Measurements from ENCODE around the gene ZBTB20. TPM values are rescaled to one million over a fixed set of nuclear protein-coding genes. Genes with fewer than 3 reads are reported as not detected.
A peak's percentile ranks its signal among the peaks of the same experiment; 100 is the strongest.

The ZBTB20 gene
- total RNA-seq, 1 experiment from 2014 or later: 10.7 TPM

- BruUV-seq (replicated peaks): TSS peak; percentile 44
- peak overlapping the region; percentile 52 for H3K27ac Mint-ChIP-seq (ENCODE audit: low read depth, unreplicated experiment)
- TF ChIP-seq CTCF (IDR thresholded peaks at IDR 0.05; ENCODE audit: unreplicated experiment): no peak
- intact Hi-C loops (cut with micrococcal nuclease): loop anchor here (5.0 kb wide), 1 partner anchor 48 kb away; the partner anchor contains the start of gene ZBTB20
- no peaks in the 10 kb centered on the region for H3K36me3 Mint-ChIP-seq (ENCODE audit: insufficient read depth, unreplicated experiment)
- peaks cover 19% of the 10 kb centered on the region for H3K4me1 Mint-ChIP-seq (ENCODE audit: insufficient read depth, unreplicated experiment)
- H3K27me3 Mint-ChIP-seq (ENCODE audit: insufficient read depth, unreplicated experiment): no peaks in the 10 kb centered on the region
- peak overlapping the region; percentile 68 for H3K4me3 Mint-ChIP-seq (ENCODE audit: unreplicated experiment)
- ChIA-PET CTCF (interaction anchor here (0.6 to 3.2 kb wide), 8 partner anchors 7 to 928 kb away, joined by 3 to 31 read pairs (median 4); no protein-coding TSS in a partner anchor), POLR2A (interaction anchor here (0.6 to 4.5 kb wide), 9 partner anchors 9 to 732 kb away, joined by 3 to 49 read pairs (median 4); partner anchors contain the start of gene ZBTB20)
- DNase-seq (ENCODE audit: unreplicated experiment): no peak
- no peaks in the 10 kb centered on the region for H3K9me3 Mint-ChIP-seq (ENCODE audit: unreplicated experiment)
These were observed 47.7 kb downstream of the ZBTB20 start for GRCh38 chr3:115099134-115099985.

- TF ChIP-seq CTCF (IDR thresholded peaks at IDR 0.05; ENCODE audit: unreplicated experiment): no peak
- DNase-seq (ENCODE audit: unreplicated experiment): no peak
- H3K9me3 Mint-ChIP-seq (ENCODE audit: unreplicated experiment): no peaks in the 10 kb centered on the region
- intact Hi-C loops (cut with micrococcal nuclease): loop anchor here (5.0 kb wide), 1 partner anchor 49 kb away; the partner anchor contains the start of gene ZBTB20
- no peak overlapping the region for H3K27ac Mint-ChIP-seq (ENCODE audit: low read depth, unreplicated experiment)
- ChIA-PET POLR2A (interaction anchor here (1.6 to 4.5 kb wide), 2 partner anchors 48 to 49 kb away, joined by 15 to 49 read pairs; partner anchors contain the start of gene ZBTB20), CTCF (no interaction called here)
- H3K36me3 Mint-ChIP-seq (ENCODE audit: insufficient read depth, unreplicated experiment): no peaks in the 10 kb centered on the region
- peaks cover 19% of the 10 kb centered on the region for H3K4me1 Mint-ChIP-seq (ENCODE audit: insufficient read depth, unreplicated experiment)
- BruUV-seq (replicated peaks): no TSS peak
- H3K27me3 Mint-ChIP-seq (ENCODE audit: insufficient read depth, unreplicated experiment): no peaks in the 10 kb centered on the region
- no peak overlapping the region for H3K4me3 Mint-ChIP-seq (ENCODE audit: unreplicated experiment)
These were observed 48.6 kb downstream of the ZBTB20 start for GRCh38 chr3:115098354-115099073.

- intact Hi-C loops (cut with micrococcal nuclease): loop anchor here (5.0 kb wide), 1 partner anchor 52 kb away; the partner anchor contains the start of gene ZBTB20
- H3K4me3 Mint-ChIP-seq (ENCODE audit: unreplicated experiment): no peak overlapping the region
- ChIA-PET CTCF (interaction anchor here (0.6 to 1.2 kb wide), 3 partner anchors 77 to 712 kb away, joined by 3 to 6 read pairs (median 4); no protein-coding TSS in a partner anchor), POLR2A (interaction anchor here (0.6 to 1.5 kb wide), 2 partner anchors 52 to 156 kb away, joined by 3 to 6 read pairs; partner anchors contain the start of gene ZBTB20)
- H3K27me3 Mint-ChIP-seq (ENCODE audit: insufficient read depth, unreplicated experiment): no peaks in the 10 kb centered on the region
- no TSS peak for BruUV-seq (replicated peaks)
- no peak overlapping the region for H3K27ac Mint-ChIP-seq (ENCODE audit: low read depth, unreplicated experiment)
- TF ChIP-seq CTCF (IDR thresholded peaks at IDR 0.05; ENCODE audit: unreplicated experiment): no peak
- H3K4me1 Mint-ChIP-seq (ENCODE audit: insufficient read depth, unreplicated experiment): peaks cover 16% of the 10 kb centered on the region
- H3K36me3 Mint-ChIP-seq (ENCODE audit: insufficient read depth, unreplicated experiment): no peaks in the 10 kb centered on the region
- no peaks in the 10 kb centered on the region for H3K9me3 Mint-ChIP-seq (ENCODE audit: unreplicated experiment)
- no peak for DNase-seq (ENCODE audit: unreplicated experiment)
These were observed 51.9 kb downstream of the ZBTB20 start for GRCh38 chr3:115095236-115095635.

Data from MCF 10A (cell line).